ENCODE measurements around the gene NKAIN2.
A peak's percentile ranks its signal among the peaks of the same experiment; 100 is the strongest.
"Not testable (repeated sequence)": the region's sequence is repeated elsewhere in the genome, so short reads cannot be mapped to it uniquely, and the experiment has no call there.

NKAIN2 gene

DNA sequence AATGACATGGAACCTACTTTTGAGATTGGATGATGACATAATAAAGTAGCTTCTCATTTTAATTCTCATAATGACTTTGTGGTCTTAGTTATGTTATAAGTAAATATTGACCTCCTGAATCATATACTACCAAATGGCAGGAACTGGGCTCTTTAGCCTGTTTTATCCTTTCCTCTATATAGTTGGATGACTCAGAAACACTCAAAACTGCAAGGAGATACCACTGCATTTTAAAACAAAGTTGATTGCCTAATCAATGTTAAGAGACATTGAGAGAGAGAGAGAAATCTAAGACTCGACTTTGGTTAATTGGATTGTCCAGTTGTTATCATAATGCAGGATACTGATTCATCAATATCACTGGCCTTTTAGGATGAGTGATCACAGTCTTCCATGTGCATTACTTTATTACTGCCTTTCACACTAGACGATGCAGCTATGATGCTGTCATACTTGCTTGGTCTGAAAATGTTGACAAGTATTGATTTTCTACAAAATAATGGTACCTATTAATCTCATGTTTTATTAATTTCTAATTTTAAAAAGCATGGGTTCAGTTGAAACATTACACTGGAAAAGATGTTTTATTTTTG is 320.0 kb downstream of the NKAIN2 start:
- no peak for DNase-seq

DNA sequence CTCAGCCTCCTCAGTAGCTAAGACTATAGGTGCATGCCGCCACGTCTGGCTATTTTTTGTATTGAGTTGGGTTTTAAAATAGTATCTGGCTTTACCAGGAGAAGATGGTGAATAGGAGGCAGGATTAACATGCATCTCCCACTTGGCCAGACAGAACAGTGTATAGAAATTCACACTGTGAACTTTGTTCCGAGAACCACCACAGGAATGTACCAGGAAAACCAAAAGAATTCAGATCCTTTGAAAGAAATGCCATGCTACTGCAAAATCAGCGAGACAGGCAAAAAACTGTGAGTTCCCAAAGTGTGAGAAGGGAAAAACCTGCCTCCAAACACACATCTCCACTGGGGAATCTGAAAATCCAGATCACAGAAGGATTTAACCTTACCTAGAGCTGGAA is 327.6 kb downstream of the NKAIN2 start:
- no peak for DNase-seq

DNA sequence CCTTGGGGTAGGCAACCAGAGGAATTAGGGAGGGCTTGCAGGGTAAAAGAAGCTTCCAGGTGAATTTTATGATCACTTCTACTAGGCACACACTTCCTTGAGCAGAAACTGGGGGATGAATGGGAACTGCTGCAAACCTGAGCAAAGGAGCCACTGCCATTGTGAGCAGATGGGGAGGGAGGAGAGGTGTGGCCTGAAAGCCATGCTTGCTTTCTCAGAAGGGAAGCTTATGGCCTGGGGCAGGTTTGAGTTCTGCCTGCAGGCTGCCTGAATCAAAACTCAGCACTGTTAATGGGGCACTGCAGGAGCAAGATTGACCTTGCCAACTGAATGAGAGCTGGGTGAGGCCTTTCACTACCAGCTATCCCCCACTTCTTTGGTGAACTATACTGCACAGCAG is 328.1 kb downstream of the NKAIN2 start:
- no peak for DNase-seq

DNA sequence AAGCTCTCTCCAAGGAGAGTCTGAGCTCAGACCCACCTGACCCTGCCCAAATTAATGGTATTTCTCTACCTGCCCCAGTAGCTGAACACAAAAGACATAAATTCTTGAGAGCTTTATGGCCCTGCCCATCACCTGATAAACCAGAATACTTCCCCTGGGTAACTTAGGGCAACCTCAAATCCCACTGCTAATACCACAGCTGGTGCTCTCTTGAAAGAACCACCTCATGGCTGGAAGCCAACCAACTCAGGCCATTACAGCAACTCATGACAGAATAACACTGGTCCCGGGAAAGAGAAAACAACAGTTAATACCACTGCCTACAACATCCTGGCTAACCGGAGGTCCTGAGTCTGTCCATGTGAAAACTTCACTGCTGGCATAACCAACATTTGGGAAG is 328.6 kb downstream of the NKAIN2 start:
- no peak for DNase-seq

DNA sequence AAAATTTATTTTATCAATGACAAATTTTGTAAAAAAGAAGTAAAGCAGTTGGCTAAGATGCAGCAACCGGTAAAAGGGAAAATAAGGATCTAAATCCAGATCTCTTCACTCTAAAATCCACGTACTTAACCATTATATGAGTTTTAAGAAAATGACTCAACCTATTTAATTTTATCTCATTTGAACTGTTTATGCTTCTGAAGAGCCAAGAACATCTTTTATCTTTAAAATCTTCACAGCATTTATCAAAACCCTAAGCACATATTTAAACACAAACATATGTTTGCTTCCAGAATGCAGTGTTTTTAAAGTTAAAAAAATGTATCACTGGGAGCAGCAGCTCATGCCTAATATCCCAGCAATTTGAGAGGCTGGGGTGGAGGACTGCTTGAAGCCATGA is 339.2 kb downstream of the NKAIN2 start:
- no peak for DNase-seq

DNA sequence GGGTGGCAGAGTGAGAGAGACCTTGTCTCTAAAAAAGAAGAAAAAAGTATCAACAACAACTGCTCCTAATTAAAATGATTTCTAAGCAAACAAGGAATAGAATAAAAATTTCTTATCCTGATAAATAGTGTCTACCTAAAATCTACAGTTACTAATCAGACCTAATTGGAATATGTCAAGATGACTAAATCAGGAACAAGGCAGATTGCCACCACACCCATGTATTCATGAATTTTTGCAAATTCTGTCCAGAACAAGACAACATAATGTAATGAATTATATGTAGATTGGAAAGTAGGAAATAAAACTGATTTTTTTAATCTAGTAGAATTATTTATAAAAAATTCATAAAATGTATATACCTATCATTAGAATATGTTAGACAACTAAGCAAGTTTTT is 339.8 kb downstream of the NKAIN2 start:
- DNase-seq, result no peak

DNA sequence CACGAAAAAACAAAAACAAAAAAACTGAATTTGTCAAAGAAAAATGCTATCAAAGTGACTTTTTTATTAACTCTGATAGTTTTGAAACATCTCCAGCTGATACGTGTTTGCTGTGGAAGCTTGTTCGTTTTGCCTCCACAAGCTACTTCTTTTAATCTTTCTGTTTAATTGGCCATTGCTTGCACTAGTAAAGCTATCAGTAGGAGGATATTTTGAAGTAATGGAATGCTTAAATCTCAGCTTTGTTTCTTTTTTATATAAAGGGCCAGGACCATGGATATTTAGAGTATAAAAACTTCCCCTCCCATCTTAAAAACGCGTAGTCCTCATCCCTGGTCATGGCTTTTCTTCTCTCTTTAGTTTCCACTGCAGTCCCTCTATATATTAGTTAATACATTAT is 344.0 kb downstream of the NKAIN2 start:
- DNase-seq, result no peak

DNA sequence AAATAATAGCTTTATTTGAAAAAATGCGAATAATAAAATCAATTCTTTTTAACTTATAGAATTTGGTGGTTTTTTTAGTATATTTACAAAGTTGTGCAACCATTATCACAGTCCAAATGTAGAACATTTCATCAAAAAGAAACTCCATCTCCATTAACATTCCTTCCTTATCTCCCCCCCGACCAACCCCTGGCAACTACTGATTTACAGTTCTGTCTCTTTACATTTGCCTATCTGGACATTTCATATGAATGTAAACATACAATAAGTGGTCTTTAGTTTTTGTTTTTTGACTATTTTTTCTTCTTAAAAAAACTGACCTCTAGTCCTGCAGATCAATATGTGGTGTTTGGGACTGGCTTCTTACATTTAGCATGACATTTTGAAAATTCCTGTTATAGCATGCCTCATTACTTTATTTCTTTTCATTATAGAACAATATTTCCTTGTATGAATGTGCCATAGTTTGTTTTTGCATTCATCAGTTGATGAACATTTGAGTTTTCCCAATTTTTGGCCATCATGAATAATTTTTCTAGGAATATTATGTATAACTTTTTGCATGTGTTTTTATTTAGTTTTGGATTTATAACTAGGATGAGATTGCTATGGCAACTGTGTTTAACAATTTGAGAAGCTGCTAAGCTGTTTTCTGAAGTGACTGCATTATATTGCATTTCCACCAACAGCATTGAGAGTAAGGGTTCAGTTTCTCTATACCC is 344.7 kb downstream of the NKAIN2 start:
- DNase-seq, result peak in 1 of 2 experiments; percentile 3

DNA sequence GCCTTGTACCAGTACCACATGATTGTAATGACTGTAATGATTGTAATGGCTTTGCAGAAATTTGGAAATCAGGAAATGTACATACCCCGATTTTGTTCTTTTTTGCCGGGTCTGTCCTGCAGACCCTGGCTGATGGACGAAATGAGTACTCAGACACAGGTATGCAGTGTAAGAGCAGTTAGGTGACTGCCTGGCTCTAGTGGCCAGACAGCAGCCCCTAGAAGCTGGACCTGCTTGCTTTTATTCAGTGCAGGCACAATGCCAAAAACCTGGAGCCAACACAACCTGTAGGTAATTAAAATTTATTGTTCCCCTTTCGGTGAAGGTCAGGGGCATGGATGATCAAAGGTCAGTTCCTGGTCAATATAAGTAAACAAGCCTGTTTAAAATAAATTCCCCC is 346.0 kb downstream of the NKAIN2 start:
- DNase-seq, result no peak

DNA sequence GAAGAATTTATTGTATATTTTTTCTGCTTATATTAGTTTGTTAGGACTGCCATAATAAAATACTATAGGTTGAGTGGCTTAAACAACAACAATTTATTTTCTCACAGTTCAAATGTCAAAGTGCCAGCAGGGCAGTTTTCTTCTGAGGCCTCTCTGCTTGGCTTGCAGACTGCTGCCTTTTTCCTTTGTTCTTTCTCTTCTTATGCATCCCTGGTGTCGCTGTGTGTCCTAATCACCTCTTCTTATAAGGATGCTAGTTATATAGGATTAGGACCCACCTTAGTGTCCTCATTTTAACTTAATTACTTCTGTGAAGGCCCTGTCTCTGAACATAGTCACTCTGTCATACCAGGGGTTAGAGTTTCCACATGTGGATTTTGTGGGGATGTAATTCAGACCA is 354.4 kb downstream of the NKAIN2 start:
- no peak for DNase-seq

DNA sequence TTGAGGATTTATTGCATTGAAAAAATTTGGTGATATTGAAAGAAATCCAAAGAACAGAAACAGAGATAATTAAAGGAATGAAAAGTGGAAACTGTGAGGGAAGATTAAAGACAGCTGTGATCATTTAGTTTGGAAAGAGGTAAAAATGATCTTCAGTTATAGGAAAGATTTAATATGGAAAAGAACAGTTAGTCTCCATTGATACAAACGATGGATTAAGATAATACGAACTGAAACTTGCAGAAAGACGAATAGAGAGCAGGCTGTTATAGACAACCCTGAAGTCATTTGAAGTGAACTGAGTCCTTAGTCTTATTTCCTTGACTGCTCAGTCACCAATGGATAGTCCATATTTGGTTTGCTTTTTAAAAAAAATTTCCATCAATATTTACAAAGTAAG is 360.0 kb downstream of the NKAIN2 start:
- DNase-seq, result no peak

DNA sequence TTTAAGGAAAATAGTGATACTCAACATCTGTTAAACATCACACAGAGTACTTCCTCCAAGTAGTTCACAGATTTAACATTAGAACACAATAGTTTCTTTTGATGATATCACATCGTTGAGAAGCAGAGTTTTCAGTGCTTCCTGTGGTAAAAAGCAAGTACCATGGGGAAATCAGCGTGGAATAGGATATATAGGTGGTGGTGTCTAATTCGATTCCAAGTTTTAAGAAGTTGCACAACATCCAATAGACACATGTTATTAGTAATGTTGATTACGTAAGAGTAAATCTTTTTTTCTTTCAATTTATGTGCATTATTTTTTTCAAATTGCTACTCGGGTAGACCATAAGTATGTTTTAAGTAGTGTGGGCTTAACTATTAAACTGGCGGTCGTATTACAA is 360.7 kb downstream of the NKAIN2 start:
- no peak for DNase-seq

DNA sequence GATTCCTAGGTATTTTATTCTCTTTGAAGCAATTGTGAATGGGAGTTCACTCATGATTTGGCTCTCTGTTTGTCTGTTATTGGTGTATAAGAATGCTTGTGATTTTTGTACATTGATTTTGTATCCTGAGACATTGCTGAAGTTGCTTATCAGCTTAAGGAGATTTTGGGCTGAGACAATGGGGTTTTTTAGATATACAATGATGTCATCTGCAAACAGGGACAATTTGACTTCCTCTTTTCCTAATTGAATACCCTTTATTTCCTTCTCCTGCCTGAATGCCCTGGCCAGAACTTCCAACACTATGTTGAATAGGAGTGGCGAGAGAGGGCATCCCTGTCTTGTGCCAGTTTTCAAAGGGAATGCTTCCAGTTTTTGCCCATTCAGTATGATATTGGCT is 363.6 kb downstream of the NKAIN2 start:
- DNase-seq, result not testable (repeated sequence)

DNA sequence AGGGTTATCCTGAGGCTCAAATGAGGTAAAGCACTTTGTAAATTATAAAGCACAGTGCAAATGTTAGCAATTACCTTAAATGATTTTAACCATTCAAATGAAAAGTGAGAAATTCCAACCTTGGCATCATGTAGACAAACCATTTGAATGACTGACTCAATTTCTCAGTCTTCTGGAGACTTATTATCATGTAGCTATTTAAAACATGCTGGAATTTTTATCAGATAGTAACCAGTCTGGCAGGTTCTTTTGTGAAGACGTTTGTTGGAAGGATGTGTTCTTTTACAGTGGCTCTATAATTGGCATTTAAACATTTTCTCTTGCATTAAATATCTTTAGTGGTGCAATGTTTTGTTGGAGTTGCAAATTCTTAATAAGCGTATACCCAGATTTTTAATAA is 386.6 kb downstream of the NKAIN2 start:
- peak in 1 of 2 experiments; percentile 20 for DNase-seq

DNA sequence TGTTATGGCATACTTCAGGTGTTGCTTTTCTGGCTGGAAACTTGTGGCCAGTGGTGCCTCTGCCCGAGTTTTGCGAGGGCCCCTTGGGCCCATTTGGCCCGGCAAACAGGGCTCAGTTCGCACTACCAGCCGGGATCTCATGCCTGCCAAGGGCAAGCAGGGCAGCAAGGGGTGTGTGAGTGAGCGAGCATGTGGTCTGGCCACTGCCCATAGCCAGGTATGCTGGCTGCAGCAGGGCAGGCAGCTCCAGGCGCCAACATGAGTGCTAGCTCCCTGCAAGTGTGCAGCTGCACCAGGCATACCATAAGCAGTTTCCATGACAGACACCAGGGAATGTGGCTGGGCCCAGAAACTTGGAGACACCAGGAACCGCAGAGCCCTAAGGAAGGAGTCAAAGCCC is 389.5 kb downstream of the NKAIN2 start:
- DNase-seq, result no peak

DNA sequence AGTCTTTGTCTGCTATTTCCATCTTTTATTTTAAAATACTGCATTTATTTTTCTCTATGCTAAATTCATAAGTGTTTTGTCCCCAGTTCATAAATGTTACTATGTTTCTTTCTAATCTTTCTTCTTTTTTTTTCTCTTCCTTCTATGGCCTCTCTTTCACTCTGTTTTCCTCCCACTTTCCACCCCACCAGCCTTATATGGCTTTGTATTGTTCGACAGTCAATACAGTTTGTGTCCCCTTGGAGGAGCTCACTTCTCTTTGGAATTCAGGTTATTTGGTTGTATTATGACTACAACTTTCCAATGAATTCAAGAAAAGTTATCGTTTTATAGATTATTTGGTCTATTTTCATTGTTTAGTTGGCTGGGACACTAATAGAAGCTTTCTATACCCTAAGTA is 393.5 kb downstream of the NKAIN2 start:
- DNase-seq, result no peak

DNA sequence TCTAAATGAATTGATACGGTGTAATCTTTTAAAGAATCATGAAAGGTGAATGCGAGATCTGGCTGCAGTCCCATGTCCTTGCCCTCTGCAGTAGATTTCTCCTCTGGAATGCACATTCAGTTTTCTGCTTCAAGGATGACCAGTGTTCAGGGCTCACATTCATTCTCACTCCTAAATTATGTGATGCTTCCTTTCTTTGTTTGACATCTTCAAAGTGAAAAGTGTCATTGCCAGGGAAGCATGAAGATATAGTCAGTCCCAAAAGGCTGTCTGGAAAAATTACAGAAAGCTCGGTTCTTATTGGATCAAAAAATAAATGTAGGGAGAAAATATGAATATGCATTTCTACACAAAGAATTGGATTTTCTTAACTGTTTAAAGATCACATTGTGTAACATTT is 395.6 kb downstream of the NKAIN2 start:
- DNase-seq, result no peak

DNA sequence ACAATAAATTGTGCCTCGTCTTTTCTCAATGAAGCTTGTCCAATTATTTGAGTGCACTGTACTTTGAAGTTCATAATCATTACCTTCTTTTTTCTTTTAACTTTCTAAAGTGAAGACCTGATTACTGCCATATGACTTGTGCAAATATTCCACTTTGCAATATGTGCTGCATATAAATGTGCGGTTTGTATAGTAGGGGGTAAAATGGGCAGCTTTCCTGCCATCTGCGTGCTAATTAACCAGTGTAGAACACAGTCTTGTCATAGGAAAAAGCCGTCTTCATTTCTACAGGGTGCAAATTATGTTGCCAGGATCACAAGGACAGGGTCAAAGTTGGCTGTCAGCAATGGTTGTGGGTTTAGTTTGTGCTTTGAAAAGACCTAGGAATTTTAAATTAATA is 397.0 kb downstream of the NKAIN2 start:
- DNase-seq, result peak in 1 of 2 experiments; percentile 11

DNA sequence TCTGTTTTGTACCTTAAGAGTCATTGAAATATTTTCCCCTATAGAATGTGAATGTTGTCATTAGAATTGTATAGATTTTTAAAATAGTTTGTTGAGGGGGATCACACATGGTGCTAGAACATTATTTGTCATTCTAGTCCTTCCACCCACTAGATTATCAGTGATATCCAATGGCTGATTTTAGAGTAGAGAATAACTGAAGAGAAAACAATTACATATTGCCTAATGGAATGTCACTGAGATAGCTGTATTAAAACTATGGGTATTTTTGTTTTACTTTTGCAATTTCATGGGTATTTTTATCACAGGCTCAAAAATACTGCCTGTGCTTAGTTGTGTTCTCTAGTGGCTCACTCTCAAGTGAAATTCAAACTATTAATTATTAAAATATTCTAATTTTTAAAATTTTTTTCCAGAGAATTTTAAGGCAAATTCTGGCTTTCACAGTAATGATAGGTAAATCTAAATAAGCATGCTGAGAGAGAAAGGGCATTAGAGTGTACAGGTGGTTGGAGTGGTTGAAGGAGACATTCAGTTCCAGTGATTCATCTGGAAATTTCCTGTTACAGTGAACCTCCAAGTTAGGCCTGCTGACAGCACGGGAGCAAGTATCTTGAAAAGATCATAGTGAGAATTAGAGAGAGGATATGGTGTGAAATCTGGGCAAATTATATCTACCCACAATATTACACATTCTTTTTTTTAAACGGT is 399.6 kb downstream of the NKAIN2 start:
- no peak for DNase-seq

DNA sequence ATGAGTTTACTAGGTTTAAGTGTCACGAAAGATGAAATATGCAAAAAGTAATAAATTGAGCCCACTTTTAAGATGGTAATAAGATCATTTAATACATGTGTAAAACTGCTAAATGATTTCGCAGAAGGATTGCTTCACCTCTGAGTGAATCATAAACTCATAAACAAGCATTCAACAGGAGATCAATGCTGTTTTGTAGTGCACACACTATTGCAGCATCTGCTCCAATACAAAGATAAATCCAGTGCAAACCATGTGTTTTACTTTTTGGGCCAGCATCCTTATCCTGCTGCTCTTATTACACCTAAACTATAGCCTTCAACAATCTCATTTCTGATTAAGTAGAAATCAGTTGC is 400.1 kb downstream of the NKAIN2 start:
- DNase-seq, result no peak

DNA sequence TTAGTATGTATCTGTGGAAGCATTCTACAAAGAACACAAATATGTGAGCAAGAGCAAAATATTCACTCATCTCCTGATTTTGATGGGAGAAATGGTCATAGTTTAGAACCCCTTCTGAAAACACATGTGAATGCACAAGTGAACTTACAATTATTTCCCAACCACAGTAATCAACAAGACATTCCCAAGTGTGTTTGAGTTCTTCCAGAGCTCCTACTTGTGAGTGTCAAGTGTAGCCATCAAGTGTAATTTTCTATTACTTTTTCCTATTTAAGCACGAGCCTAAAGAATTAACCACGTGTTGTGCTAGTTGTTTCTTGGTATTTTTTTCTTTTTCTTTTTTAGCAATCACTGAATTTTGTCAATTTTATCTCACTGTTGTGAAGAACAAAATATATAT is 402.3 kb downstream of the NKAIN2 start:
- DNase-seq, result no peak

DNA sequence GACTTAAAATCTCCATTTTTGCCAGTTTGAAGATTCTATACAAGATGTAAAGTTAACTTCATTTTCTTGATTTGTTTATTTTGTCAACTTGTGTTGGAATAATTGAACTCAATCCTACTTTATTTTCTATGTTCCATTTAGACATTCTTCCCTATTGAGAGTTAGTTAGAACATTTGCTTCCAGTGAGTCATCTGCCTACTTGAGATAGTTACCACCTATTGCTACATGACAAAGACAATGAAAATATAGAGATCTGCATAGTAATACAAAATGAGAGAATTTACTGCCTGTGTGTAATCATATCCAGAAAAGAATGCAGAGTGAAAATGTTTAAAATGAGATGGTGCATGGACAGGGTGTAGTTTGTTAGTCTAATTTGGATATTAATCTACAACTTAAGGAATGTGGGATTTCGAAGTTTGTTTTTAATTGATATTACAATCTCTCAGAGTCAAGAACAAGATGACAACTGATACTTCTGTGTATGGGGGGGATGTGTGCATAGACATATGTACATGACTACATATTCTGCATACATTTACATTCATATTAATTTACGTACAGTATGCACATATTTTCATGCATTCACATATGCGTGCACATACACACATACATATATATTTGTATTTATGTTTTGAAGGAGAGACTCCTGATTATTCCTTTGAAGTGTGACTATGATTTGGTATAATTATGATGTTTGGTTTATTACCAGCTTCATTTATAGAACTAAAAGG is 420.1 kb downstream of the NKAIN2 start:
- DNase-seq, result no peak

DNA sequence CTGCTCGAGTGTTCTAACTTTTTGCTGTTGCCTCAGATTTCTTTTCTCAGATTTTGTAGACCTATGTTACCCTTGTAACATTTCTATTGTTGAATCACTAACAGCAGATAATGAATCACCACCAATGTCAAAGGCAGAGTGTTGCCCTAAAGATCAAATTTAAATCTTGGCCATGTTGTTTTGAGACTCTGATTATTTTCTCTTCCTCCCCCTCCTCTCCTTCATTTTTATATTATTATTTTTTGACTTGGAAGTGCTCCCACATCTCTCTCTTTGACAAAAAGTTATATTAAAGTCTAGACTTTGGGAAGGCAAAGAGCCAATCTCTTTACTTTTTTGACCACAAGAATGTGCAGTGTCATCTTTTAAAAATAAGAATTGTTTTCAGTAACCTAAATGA is 422.7 kb downstream of the NKAIN2 start:
- DNase-seq, result no peak

DNA sequence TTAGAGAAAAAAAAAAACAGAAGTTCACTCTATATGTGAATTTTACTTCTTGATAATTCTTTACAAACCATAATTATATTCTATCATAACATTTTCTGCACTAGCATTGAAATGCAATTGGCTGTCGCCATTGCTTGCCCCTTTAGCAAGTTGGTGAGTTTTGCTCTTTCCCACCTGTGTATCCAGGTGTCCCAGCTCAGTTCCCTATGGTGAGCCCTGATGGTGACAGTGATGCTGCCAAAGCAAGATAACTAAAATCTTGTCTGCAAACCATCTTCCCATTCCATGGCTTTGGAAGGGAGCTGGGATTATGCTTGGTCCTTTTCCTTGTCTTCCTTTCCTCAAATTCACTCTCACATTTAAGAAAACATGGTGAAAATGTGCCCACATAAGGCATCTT is 429.6 kb downstream of the NKAIN2 start:
- DNase-seq, result no peak
